Thyroid gland (tissue), 4 donors: ENCODE measurements around the gene ARF5. TPM values are rescaled to one million over a fixed set of nuclear protein-coding genes. Genes with fewer than 3 reads are reported as not detected.

Experiments used
- DNase-seq, 2 donors: peaks; one replicate each; pipeline ENCODE4 v3.0.0-alpha.2; 2019
- H3K27ac ChIP-seq, 3 donors: fragments of 200-600 bp; sonication (generic); 1 replicate in 2 of 3; 2 replicates in 1 of 3; pipeline ENCODE4 v1.5.1; 2016 to 2019; ENCODE audit warnings: mild to moderate bottlenecking in 1 of 3, moderate library complexity in 1 of 3
- H3K27me3 ChIP-seq: fragments of 200-600 bp; sonication (generic); one replicate; pipeline ENCODE4 v1.5.1; 2019
- H3K36me3 ChIP-seq, 2 donors: fragments of 200-600 bp; sonication (generic); one replicate each; pipeline ENCODE4 v1.5.1; 2016 to 2019
- H3K4me1 ChIP-seq, 2 donors: fragments of 200-600 bp; sonication (generic); one replicate each; pipeline ENCODE4 v1.5.1; 2017 to 2019
- H3K4me3 ChIP-seq, 3 donors: fragments of 200-600 bp; sonication (generic); replicated peaks in 1 of 3; 1 replicate in 2 of 3; 2 replicates in 1 of 3; pipeline ENCODE4 v1.5.1; 2016; ENCODE audit warnings: mild to moderate bottlenecking in 1 of 3
- H3K9me3 ChIP-seq: fragments of 200-600 bp; sonication (generic); one replicate; pipeline ENCODE4 v1.5.1; 2017
- POLR2A ChIP-seq, 2 donors: fragments of 450-650 bp; IDR thresholded peaks; one replicate each; pipeline ENCODE4 v1.6.1; 2017; ENCODE audit warnings: antibody characterized with exemption in 2 of 2, mild to moderate bottlenecking in 2 of 2, moderate library complexity in 1 of 2
- WGBS, 2 donors: methylation state at CpG; one replicate each; pipeline ENCODE4 v1.1.5; 2017; 5-methylcytosine and 5-hydroxymethylcytosine counted together
- intact Hi-C: fragments of 100-400 bp; cut with DNase I; formaldehyde crosslinking; loops from one replicate; pipeline ENCODE4 v1.15.1; 2023
- total RNA-seq, 4 donors: library from RNA; depleted of rRNA; stranded (reverse); fragments of >200 nt; gene quantifications; one replicate each; pipeline ENCODE4 v1.2.3, GENCODE V29; 2016
- TF ChIP-seq, protein P1 (sequence below), 6 experiments: fragments of 200-600 bp in 3 of 6; fragments of 450-650 bp in 3 of 6; sonication (generic) in 3 of 6; IDR thresholded peaks; one replicate each; pipeline ENCODE4 v1.5.1; 2016 to 2019; ENCODE audit warnings: antibody characterized with exemption in 6 of 6, mild to moderate bottlenecking in 2 of 6, inconsistent platforms in 1 of 6, moderate library complexity in 1 of 6

Gene ARF5
- total RNA-seq, 4 donors from 2014 or later: 156 to 246 (median 178) TPM

- H3K27me3 ChIP-seq: no peaks in the 10 kb centered on the region
- H3K36me3 ChIP-seq: peaks cover 16 to 27% of the 10 kb centered on the region in 2 donors
- no peak for TF ChIP-seq POLR2A (IDR thresholded peaks at IDR 0.05)
- TF ChIP-seq, protein P1, sequence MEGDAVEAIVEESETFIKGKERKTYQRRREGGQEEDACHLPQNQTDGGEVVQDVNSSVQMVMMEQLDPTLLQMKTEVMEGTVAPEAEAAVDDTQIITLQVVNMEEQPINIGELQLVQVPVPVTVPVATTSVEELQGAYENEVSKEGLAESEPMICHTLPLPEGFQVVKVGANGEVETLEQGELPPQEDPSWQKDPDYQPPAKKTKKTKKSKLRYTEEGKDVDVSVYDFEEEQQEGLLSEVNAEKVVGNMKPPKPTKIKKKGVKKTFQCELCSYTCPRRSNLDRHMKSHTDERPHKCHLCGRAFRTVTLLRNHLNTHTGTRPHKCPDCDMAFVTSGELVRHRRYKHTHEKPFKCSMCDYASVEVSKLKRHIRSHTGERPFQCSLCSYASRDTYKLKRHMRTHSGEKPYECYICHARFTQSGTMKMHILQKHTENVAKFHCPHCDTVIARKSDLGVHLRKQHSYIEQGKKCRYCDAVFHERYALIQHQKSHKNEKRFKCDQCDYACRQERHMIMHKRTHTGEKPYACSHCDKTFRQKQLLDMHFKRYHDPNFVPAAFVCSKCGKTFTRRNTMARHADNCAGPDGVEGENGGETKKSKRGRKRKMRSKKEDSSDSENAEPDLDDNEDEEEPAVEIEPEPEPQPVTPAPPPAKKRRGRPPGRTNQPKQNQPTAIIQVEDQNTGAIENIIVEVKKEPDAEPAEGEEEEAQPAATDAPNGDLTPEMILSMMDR (IDR thresholded peaks at IDR 0.05): no peak
- no peak overlapping the region for H3K27ac ChIP-seq
- H3K9me3 ChIP-seq: no peaks in the 10 kb centered on the region
- H3K4me3 ChIP-seq: no peak overlapping the region
- WGBS, 2 donors: 75 to 81% methylated on average over 4 of the region's 4 CpGs
- no peak for DNase-seq
- H3K4me1 ChIP-seq: peaks cover 12 to 13% of the 10 kb centered on the region in 2 donors
- intact Hi-C loops: no loop called here
Measured at GRCh38 chr7:127592550-127592949, 4.3 kb downstream of the ARF5 start.

DNA sequence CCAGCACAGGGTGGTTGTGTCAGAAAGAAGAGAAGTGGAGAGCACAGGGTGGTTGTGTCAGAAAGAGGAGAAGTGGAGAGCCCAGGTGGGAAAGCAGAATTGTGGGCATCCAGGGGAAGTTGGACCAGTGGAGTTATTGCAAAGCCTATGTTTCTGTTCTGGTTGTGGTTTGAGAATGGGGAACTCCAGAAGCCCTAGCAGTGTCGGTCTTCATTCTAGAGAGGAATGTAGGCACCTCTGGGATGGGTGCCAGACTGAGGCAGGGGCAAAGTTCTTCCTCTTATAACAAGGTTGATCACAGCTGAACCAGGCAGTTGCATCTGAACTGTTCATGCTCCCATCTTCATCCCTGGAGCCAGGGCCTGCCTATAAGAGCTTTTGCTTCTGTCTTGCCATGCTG is 6.3 kb downstream of the ARF5 start:
- 71 to 74% methylated on average over 1 of the region's 1 CpG for WGBS, 2 donors
- Histone ChIP-seq H3K4me3 (no peak overlapping the region), H3K9me3 (no peaks in the 10 kb centered on the region), H3K4me1 (peaks cover 3 to 4% of the 10 kb centered on the region in 2 donors), H3K27me3 (no peaks in the 10 kb centered on the region), H3K27ac (no peak overlapping the region), H3K36me3 (peaks cover 16 to 27% of the 10 kb centered on the region in 2 donors)
- intact Hi-C loops: no loop called here
- DNase-seq: no peak
- TF ChIP-seq, protein P1 (IDR thresholded peaks at IDR 0.05): no peak
- TF ChIP-seq POLR2A (IDR thresholded peaks at IDR 0.05): no peak

DNA sequence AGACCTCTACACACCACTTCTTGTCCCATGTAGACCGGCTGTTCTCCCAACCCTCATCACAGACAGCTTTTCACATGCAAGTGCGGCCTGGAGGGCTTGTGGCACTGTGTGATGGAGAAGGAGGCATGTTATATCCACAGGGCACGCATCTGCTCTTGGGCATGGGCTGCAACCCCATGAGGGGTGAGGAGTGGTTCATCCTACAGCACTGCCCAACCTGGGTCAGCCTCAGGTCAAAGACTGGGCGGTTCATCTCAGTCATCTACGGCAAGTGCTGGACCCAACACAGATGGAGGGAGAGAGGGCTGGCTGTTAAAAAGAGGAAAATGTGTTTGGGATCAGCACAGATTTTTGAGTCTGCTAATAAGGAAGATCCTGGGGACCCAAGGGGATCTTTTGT is 7.5 kb downstream of the ARF5 start:
- H3K27ac ChIP-seq: no peak overlapping the region
- no peaks in the 10 kb centered on the region for H3K4me1 ChIP-seq
- no peak for DNase-seq
- intact Hi-C loops: no loop called here
- WGBS, 2 donors: 95 to 100% methylated on average over 4 to 5 of the region's 5 CpGs
- H3K9me3 ChIP-seq: no peaks in the 10 kb centered on the region
- no peak for TF ChIP-seq POLR2A (IDR thresholded peaks at IDR 0.05)
- TF ChIP-seq, protein P1 (IDR thresholded peaks at IDR 0.05): no peak
- H3K27me3 ChIP-seq: no peaks in the 10 kb centered on the region
- peaks cover 13 to 17% of the 10 kb centered on the region in 2 donors for H3K36me3 ChIP-seq
- no peak overlapping the region for H3K4me3 ChIP-seq

DNA sequence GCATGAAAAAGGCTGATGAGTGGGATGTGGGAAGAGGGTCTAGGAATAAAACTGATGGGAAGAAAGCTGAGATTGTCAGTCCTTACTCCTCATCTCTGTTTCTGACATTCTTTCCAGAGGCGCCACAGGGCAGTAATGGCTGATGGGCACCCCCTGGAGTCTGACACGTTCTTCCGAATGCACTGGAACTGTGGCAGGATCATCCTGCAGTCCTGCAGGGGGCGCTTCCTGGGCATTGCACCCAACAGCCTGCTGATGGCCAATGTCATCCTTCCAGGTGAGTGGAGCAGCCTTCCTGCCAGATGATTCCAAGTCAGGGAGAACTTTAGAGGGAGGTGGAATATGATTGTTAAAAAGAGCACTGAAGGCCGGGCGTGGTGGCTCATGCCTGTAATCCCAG is 10.1 kb downstream of the ARF5 start:
- Histone ChIP-seq H3K36me3 (no peaks in the 10 kb centered on the region), H3K4me1 (no peaks in the 10 kb centered on the region)
- 56 to 59% methylated on average over 6 of the region's 6 CpGs for WGBS, 2 donors

GRCh38 chr7:127600885-127601284 is 12.7 kb downstream of the ARF5 start:
- Histone ChIP-seq H3K27ac (no peak overlapping the region), H3K9me3 (no peaks in the 10 kb centered on the region), H3K4me3 (no peak overlapping the region), H3K4me1 (no peaks in the 10 kb centered on the region), H3K27me3 (no peaks in the 10 kb centered on the region), H3K36me3 (no peaks in the 10 kb centered on the region)
- no peak for TF ChIP-seq POLR2A (IDR thresholded peaks at IDR 0.05)
- TF ChIP-seq, protein P1 (IDR thresholded peaks at IDR 0.05): no peak
- DNase-seq: no peak
- intact Hi-C loops: no loop called here
- WGBS, 2 donors: 60 to 72% methylated on average over 3 of the region's 3 CpGs

More for the DNA sequence above, 10.1 kb downstream of the ARF5 start:
- intact Hi-C loops: no loop called here
- Histone ChIP-seq H3K4me3 (no peak overlapping the region), H3K9me3 (no peaks in the 10 kb centered on the region), H3K27ac (no peak overlapping the region), H3K27me3 (no peaks in the 10 kb centered on the region)
- no peak for DNase-seq
- TF ChIP-seq, protein P1 (IDR thresholded peaks at IDR 0.05): no peak
- no peak for TF ChIP-seq POLR2A (IDR thresholded peaks at IDR 0.05)
